GM23338 (cell line): ENCODE data around the gene MAOA.

Source experiments
- CREB1 ChIP-seq: fragments of 250-450 bp; sonication (Bioruptor Pico); IDR thresholded peaks from 2 replicates; pipeline ENCODE4 v1.5.0; 2020; ENCODE audit warnings: low read depth, mild to moderate bottlenecking, moderate library complexity
- CTCF ChIP-seq, 2 experiments: fragments of 200-600 bp in 1 of 2; sonication (generic) in 1 of 2; conservative IDR thresholded peaks; 2 replicates each; pipeline versions ENCODE4 v1.5.1 to v1.6.1; 2016 to 2017; ENCODE audit warnings: antibody characterized with exemption in 2 of 2, low read depth in 2 of 2, mild to moderate bottlenecking in 2 of 2, moderate library complexity in 1 of 2
- EZH2 ChIP-seq: fragments of 200-600 bp; sonication (generic); IDR thresholded peaks from one replicate; pipeline ENCODE4 v1.8.0; 2017; ENCODE audit warnings: antibody characterized with exemption, mild to moderate bottlenecking, low read depth; ENCODE audit not compliant: unreplicated experiment
- JUNB ChIP-seq: IDR thresholded peaks from one replicate; pipeline ENCODE4 v1.6.1; 2016; ENCODE audit warnings: antibody characterized with exemption; ENCODE audit not compliant: unreplicated experiment
- POLR2AphosphoS5 ChIP-seq: IDR thresholded peaks from 2 replicates; pipeline ENCODE4 v1.6.1; 2016; ENCODE audit warnings: antibody characterized with exemption, low read depth
- REST ChIP-seq: IDR thresholded peaks from one replicate; pipeline ENCODE4 v1.6.1; 2018; ENCODE audit warnings: antibody characterized with exemption; ENCODE audit not compliant: unreplicated experiment
- STAT1 ChIP-seq: IDR thresholded peaks from one replicate; pipeline ENCODE4 v1.6.1; 2016; ENCODE audit warnings: antibody characterized with exemption; ENCODE audit not compliant: unreplicated experiment
- ZNF114 ChIP-seq: fragments of 250-450 bp; sonication (Bioruptor Pico); IDR thresholded peaks from 2 replicates; pipeline ENCODE4 v1.5.0; 2020; ENCODE audit warnings: mild to moderate bottlenecking, moderate library complexity
- ZNF331 ChIP-seq: fragments of 250-450 bp; sonication (Bioruptor Pico); IDR thresholded peaks from 2 replicates; pipeline ENCODE4 v1.5.0; 2020; ENCODE audit warnings: low read depth, mild to moderate bottlenecking, moderate library complexity

GRCh38 chrX:43741843-43742573 is 85.9 kb downstream of the MAOA start:
- no peak for TF ChIP-seq CTCF (conservative IDR thresholded peaks at IDR 0.05; ENCODE audit: low read depth in 2 of 2)
- no peak for TF ChIP-seq STAT1
- TF ChIP-seq ZNF114 (CRISPR knock-in tag): no peak
- TF ChIP-seq CREB1 (CRISPR knock-in tag): no peak
- no peak for TF ChIP-seq POLR2AphosphoS5
- TF ChIP-seq JUNB: no peak
- TF ChIP-seq ZNF331: no peak
- no peak for TF ChIP-seq EZH2
- TF ChIP-seq REST: no peak
